BJ (cell line): ENCODE data around the gene ANXA1. TPM values are rescaled to one million over a fixed set of nuclear protein-coding genes. Genes with fewer than 3 reads are reported as not detected.

Source experiments
- CTCF ChIA-PET: fragments of 350-600 bp; formaldehyde crosslinking; extraction: SDS; loops from one replicate; lab custom pipeline; 2021; ENCODE audit warnings: antibody characterized with exemption, inconsistent platforms; lab: Yijun Ruan, JAX
- POLR2A ChIA-PET: fragments of 300-600 bp; sonication (Branson Sonifier 250); formaldehyde crosslinking; extraction: SDS; loops from one replicate; lab custom pipeline; 2021; ENCODE audit warnings: antibody characterized with exemption; lab: Charles Lee
- DNase-seq: peaks from one replicate; pipeline ENCODE4 v3.0.0-alpha.2; 2011; ENCODE audit warnings: low read depth
- H3K27me3 ChIP-seq: 2 replicates; pipeline ENCODE4 v1.6.0; 2011; ENCODE audit warnings: low read length; ENCODE audit not compliant: control insufficient read depth, insufficient read depth
- H3K36me3 ChIP-seq: 2 replicates; pipeline ENCODE4 v1.5.1; 2011; ENCODE audit warnings: low read length; ENCODE audit not compliant: control insufficient read depth, insufficient read depth
- H3K4me3 ChIP-seq: 2 replicates; pipeline ENCODE4 v1.5.1; 2011; ENCODE audit warnings: low read depth, mild to moderate bottlenecking, control low read depth, low read length
- CTCF ChIP-seq: IDR thresholded peaks from 2 replicates; pipeline ENCODE4 v1.5.1; 2011; ENCODE audit warnings: low read depth, mild to moderate bottlenecking, control low read depth, inconsistent platforms, low read length, moderate library complexity; ENCODE audit not compliant: insufficient read depth
- polyA plus RNA-seq: library from polyadenylated mRNA; depleted of rRNA; stranded (reverse); fragments of >200 nt; gene quantifications from 2 replicates; pipeline ENCODE4 v1.2.3, GENCODE V29; 2011

ANXA1 gene
- polyA plus RNA-seq, 1 experiment: 581 TPM

- H3K36me3 ChIP-seq: no peaks in the 10 kb centered on the region
- ChIA-PET POLR2A (no interaction called here), CTCF (interaction anchor here (0.7 to 1.6 kb wide), 4 partner anchors 19 to 25 kb away, joined by 3 to 5 read pairs (median 4); no protein-coding TSS in a partner anchor)
- no peaks in the 10 kb centered on the region for H3K27me3 ChIP-seq
- TF ChIP-seq CTCF: no peak
- H3K4me3 ChIP-seq: peak overlapping the region; percentile 35
- DNase-seq: peak; percentile 69
These were observed 19.5 kb upstream of the ANXA1 start for GRCh38 chr9:73132034-73132776.

- TF ChIP-seq CTCF: no peak
- H3K27me3 ChIP-seq: no peaks in the 10 kb centered on the region
- POLR2A ChIA-PET: no interaction called here
- CTCF ChIA-PET: interaction anchor here (0.6 to 1.1 kb wide), 4 partner anchors 19 to 276 kb away, joined by 3 to 4 read pairs (median 3); no protein-coding TSS in a partner anchor
- no peak overlapping the region for H3K4me3 ChIP-seq
- H3K36me3 ChIP-seq: no peaks in the 10 kb centered on the region
- no peak for DNase-seq
These were observed 18.5 kb upstream of the ANXA1 start for GRCh38 chr9:73133022-73133651.

- Histone ChIP-seq H3K36me3 (no peaks in the 10 kb centered on the region), H3K27me3 (no peaks in the 10 kb centered on the region), H3K4me3 (no peak overlapping the region)
- no peak for TF ChIP-seq CTCF
- no peak for DNase-seq
- POLR2A ChIA-PET: no interaction called here
- CTCF ChIA-PET: interaction anchor here (1.1 to 1.5 kb wide), 3 partner anchors 13 to 277 kb away, joined by 3 read pairs; no protein-coding TSS in a partner anchor
These were observed 17.7 kb upstream of the ANXA1 start for GRCh38 chr9:73133921-73134407.

- CTCF ChIA-PET: interaction anchor here (1.1 to 1.5 kb wide), 2 partner anchors 12 to 46 kb away, joined by 3 read pairs; no protein-coding TSS in a partner anchor
- Histone ChIP-seq H3K36me3 (no peaks in the 10 kb centered on the region), H3K27me3 (no peaks in the 10 kb centered on the region), H3K4me3 (no peak overlapping the region)
- POLR2A ChIA-PET: no interaction called here
- no peak for TF ChIP-seq CTCF
- no peak for DNase-seq
These were observed 16.3 kb upstream of the ANXA1 start for GRCh38 chr9:73135394-73135793.

- POLR2A ChIA-PET: no interaction called here
- no peak for TF ChIP-seq CTCF
- Histone ChIP-seq H3K4me3 (no peak overlapping the region), H3K36me3 (no peaks in the 10 kb centered on the region), H3K27me3 (no peaks in the 10 kb centered on the region)
- CTCF ChIA-PET: interaction anchor here (0.5 to 1.0 kb wide), 2 partner anchors 21 to 30 kb away, joined by 3 read pairs; no protein-coding TSS in a partner anchor
- DNase-seq: no peak
These were observed 14.3 kb upstream of the ANXA1 start for GRCh38 chr9:73137286-73137899.
